ENCODE data around the gene RNPEPL1. TPM values are rescaled to one million over a fixed set of nuclear protein-coding genes. Genes with fewer than 3 reads are reported as not detected.
"Not testable (repeated sequence)": the region's sequence is repeated elsewhere in the genome, so short reads cannot be mapped to it uniquely, and the experiment has no call there.

Gene RNPEPL1
- total RNA-seq, 2 experiments from 2014 or later: 118 to 122 TPM

DNA sequence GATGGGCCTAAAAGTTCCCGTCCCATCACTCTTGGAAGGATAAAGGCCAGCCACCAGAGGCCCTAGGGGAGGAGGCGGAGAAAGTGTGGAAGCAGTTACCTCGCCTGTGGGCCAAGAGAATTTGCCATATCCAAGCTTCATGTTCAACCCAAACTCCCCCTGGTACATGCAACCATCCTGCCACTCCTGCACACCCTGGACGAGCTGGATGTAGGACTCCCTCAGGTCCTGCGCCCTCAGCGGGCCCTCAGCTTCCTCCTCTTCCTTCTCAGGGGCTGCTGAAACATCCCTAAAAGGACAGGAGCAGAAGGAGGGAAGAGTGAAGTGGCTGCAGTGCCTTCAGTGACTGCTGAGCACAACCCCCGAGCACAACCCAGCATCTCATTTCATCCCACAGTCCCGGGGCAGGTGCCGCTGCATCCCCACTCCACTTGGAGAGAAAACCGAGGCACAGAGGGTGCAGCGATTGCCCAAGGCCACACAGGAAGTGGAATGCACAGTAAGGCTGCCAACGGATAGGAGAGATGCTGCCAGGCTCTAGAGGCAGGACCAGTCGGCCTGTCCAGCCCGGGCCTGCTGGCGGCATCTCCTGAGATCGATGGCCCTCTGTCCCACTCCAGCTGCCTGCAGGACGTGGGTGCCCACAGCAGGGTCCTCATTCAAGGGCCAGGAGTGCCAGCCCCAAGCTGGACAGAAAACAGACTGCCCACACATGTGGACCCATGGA, 13.4 kb upstream of the RNPEPL1 start:
- H3K4me3 Mint-ChIP-seq: no peak overlapping the region
- H3K27ac Mint-ChIP-seq: peak overlapping the region; percentile 36
- no peaks in the 10 kb centered on the region for H3K27me3 Mint-ChIP-seq
- peaks cover 59% of the 10 kb centered on the region for H3K36me3 Mint-ChIP-seq (ENCODE audit: low read depth)
- DNase-seq: no peak
- CTCF ChIA-PET: interaction anchor here (0.9 to 5.4 kb wide), 3 partner anchors 11 to 41 kb away, joined by 3 to 29 read pairs (median 5); partner anchors contain the start of gene RNPEPL1
- H3K9me3 Mint-ChIP-seq: peaks cover 13% of the 10 kb centered on the region
- POLR2A ChIA-PET: no interaction called here
- peaks cover 33% of the 10 kb centered on the region for H3K4me1 Mint-ChIP-seq

DNA sequence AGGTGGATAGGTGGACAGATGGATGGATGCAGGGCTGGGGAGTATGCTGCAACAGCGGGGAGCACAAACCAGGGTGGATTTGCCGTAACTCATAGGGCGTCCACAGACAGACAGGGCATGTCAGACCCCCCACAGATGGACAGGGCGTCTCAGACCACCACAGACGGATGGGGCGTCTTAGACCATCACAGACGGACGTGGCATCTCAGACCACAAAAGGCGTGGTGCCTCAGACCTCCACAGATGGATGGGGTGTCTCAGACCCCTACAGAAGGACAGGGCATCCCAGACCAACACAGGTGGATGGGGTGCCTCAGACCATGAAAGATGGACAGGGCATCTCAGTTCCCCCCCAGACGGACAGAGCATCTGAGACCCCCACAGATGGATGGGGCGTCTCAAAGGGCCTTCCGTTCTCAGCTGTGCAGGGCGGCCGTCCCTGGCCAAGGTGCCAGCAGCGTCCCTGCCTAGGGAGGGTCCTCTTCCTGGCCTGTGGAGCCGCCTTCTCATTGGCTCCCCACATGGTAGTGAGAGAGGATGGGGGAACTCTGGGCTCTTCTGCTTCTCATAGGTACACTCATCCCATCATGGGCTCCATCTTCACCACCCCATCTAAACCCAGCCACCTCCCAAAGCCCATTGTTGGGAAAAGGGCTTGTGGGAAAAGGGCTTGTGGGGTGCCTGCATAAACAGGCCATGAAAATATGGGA, 12.6 kb upstream of the RNPEPL1 start:
- H3K27me3 Mint-ChIP-seq: no peaks in the 10 kb centered on the region
- no peak overlapping the region for H3K27ac Mint-ChIP-seq
- no peak overlapping the region for H3K4me3 Mint-ChIP-seq
- peaks cover 12% of the 10 kb centered on the region for H3K9me3 Mint-ChIP-seq
- POLR2A ChIA-PET: no interaction called here
- peaks cover 34% of the 10 kb centered on the region for H3K4me1 Mint-ChIP-seq
- peaks cover 55% of the 10 kb centered on the region for H3K36me3 Mint-ChIP-seq (ENCODE audit: low read depth)
- no peak for DNase-seq
- CTCF ChIA-PET: interaction anchor here (1.5 to 5.4 kb wide), 2 partner anchors 10 to 13 kb away, joined by 5 to 29 read pairs; partner anchors contain the start of gene RNPEPL1

DNA sequence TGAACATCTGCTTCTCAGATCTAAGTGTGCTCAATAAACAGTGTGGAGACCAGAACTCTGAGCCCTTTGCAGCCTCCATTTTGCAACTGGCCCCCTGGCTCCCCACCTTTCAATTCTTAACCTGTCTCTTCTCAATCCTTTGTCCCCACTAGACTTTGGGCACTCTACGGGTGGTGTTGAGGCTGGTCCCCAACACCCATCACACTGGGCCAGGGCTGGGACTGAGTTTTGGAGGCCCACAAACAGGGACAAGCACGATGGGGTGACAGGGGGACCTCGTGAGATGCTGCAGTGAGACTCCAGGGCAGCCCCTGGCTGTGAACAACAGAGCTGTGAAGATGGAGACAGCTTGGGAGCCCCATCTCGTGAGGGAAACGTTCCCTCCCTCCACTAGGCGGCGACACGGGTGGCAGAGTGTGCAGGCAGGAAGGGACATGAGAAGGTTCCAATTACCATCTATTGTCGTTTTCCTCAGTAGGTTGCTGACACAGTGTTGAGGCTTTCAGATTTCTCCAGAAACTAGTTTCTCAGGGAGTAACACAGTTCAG, 11.7 kb upstream of the RNPEPL1 start:
- DNase-seq: peak; percentile 76
- Mint-ChIP-seq H3K4me1 (peaks cover 38% of the 10 kb centered on the region), H3K9me3 (peaks cover 4% of the 10 kb centered on the region), H3K27ac (peak overlapping the region; percentile 62), H3K4me3 (no peak overlapping the region), H3K27me3 (no peaks in the 10 kb centered on the region), H3K36me3 (ENCODE audit: low read depth) (peaks cover 52% of the 10 kb centered on the region)
- CTCF ChIA-PET: interaction anchor here (1.4 to 2.3 kb wide), 3 partner anchors 10 to 29 kb away, joined by 3 to 15 read pairs (median 8); no protein-coding TSS in a partner anchor
- POLR2A ChIA-PET: interaction anchor here (0.6 kb wide), 1 partner anchor 10 kb away, joined by 3 read pairs; no protein-coding TSS in a partner anchor

DNA sequence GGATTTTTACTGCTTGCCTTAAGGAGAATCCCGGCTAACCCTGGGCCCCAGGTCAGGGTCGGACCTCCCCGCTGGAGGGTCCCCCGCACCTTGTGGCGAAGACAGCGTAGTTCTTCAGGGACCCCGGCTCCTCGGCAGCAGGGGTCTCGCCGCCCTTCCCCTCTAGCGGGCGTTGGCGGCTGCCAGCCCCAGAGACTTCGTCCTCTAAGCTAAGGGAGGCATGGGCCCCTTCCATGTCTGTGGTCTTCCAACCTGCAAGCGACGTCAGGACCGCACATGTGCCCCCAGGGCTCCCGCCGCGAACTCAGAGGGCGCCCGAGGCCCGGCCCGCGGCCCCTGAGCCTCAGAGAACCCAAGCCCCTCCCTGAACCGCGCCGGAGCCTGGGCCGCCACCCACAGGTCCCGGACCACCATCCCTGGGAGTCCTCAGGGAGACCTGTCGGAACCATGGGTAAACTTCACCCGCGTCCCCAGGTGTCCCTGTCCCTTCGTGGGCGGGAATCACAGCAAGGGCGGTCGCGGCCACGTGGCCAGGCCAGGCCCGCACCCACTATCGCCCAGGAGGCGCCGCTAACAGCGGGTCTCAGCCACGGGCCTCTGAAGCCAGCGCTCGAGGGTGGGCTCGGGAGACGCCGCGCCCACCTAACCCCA, 11.1 kb upstream of the RNPEPL1 start:
- ChIA-PET CTCF (interaction anchor here (1.4 to 2.3 kb wide), 3 partner anchors 9 to 28 kb away, joined by 3 to 15 read pairs (median 8); no protein-coding TSS in a partner anchor), POLR2A (interaction anchor here (0.6 kb wide), 1 partner anchor 9 kb away, joined by 3 read pairs; no protein-coding TSS in a partner anchor)
- H3K9me3 Mint-ChIP-seq: no peaks in the 10 kb centered on the region
- no peak for DNase-seq
- H3K36me3 Mint-ChIP-seq (ENCODE audit: low read depth): peaks cover 49% of the 10 kb centered on the region
- H3K27ac Mint-ChIP-seq: peak overlapping the region; percentile 62
- H3K27me3 Mint-ChIP-seq: no peaks in the 10 kb centered on the region
- H3K4me1 Mint-ChIP-seq: peaks cover 39% of the 10 kb centered on the region
- H3K4me3 Mint-ChIP-seq: no peak overlapping the region

DNA sequence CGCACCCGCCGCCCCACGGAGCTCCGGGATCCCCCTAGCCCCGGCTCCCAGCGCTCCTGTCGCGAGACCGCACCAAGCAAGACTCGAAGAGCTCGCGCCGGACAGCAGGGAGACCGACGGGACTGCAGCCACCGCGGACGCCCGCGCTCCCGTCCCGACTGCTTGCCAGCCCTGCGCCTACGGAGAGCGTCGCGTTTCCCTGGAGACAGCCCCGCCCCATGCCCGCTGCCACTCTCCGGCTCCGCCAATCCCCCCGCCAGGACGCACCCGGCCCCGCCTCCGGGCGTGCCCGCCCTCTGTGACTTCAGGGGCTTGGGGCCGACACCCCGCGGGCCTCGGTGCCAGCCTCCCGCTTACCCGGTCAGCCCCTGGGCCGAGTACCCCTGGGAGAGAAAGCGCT, 10.5 kb upstream of the RNPEPL1 start, which contains the start of gene ANKMY1:
TSS of gene ANKMY1 (minus strand) at position 181 of the 400 bp plus-strand sequence. CDS start 653 bp downstream, outside the sequence.
- Mint-ChIP-seq H3K4me1 (peaks cover 45% of the 10 kb centered on the region), H3K9me3 (no peaks in the 10 kb centered on the region), H3K36me3 (ENCODE audit: low read depth) (peaks cover 53% of the 10 kb centered on the region), H3K4me3 (peak within 1 kb of the TSS; percentile 79), H3K27ac (peak within 1 kb of the TSS; percentile 75), H3K27me3 (no peaks in the 10 kb centered on the region)
- POLR2A ChIA-PET: no interaction called here
- CTCF ChIA-PET: interaction anchor here (1.4 to 2.3 kb wide), 3 partner anchors 8 to 28 kb away, joined by 3 to 15 read pairs (median 8); no protein-coding TSS in a partner anchor
- peak; percentile 70 for DNase-seq

DNA sequence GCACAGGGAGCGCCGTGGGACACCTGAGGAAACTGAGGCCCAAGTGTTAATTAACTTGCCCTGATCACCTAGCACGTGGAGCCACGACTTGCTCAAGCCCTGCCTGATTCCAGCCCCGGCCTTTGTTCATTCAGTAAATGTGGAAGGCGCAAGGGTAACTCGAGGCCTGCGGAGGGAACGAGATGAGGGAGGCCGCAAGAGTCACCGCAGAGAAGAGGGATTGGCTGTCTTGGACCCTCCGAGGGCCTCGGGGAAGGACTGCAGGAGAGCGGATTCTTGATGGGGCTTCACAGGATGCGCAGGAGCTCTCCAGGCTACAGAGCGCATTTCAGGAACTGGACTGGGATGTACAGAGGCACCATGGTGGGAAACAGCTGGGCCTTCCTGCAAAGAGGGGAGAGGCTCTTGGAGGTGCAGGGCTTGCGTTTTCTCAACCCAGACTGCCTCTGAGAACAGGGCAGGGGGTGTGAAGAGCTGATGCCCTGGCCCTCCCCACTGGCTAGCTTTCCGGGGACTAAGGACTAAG, 10.0 kb upstream of the RNPEPL1 start:
- ChIA-PET CTCF (interaction anchor here (2.3 kb wide), 1 partner anchor 27 kb away, joined by 8 read pairs; no protein-coding TSS in a partner anchor), POLR2A (no interaction called here)
- Mint-ChIP-seq H3K27ac (peak overlapping the region; percentile 75), H3K27me3 (no peaks in the 10 kb centered on the region), H3K9me3 (no peaks in the 10 kb centered on the region), H3K4me1 (peaks cover 50% of the 10 kb centered on the region), H3K36me3 (ENCODE audit: low read depth) (peaks cover 53% of the 10 kb centered on the region), H3K4me3 (peak overlapping the region; percentile 79)
- no peak for DNase-seq

DNA sequence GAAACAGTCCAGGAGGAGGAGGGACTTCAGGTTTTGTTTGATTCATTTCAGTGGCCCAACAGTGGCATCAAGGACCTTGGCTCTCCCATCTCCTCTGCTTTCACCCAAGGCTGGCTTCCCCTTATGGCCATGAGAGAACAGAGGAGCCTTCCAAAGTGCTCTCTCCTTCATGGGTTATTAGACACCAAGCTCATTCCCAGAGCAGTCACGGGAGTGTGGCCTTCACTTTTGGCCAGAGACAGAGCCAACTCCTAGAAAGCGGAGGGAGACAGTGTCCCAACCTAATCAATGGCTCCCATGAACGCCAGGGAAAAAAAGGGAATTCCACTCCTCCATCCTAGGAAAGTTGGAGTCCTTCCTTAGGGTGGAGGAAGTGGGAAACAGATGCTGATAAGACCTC, 9.0 kb upstream of the RNPEPL1 start:
- H3K27me3 Mint-ChIP-seq: no peaks in the 10 kb centered on the region
- peaks cover 56% of the 10 kb centered on the region for H3K36me3 Mint-ChIP-seq (ENCODE audit: low read depth)
- no peaks in the 10 kb centered on the region for H3K9me3 Mint-ChIP-seq
- POLR2A ChIA-PET: no interaction called here
- no peak for DNase-seq
- CTCF ChIA-PET: no interaction called here
- peaks cover 60% of the 10 kb centered on the region for H3K4me1 Mint-ChIP-seq
- peak overlapping the region; percentile 79 for H3K4me3 Mint-ChIP-seq
- peak overlapping the region; percentile 69 for H3K27ac Mint-ChIP-seq

DNA sequence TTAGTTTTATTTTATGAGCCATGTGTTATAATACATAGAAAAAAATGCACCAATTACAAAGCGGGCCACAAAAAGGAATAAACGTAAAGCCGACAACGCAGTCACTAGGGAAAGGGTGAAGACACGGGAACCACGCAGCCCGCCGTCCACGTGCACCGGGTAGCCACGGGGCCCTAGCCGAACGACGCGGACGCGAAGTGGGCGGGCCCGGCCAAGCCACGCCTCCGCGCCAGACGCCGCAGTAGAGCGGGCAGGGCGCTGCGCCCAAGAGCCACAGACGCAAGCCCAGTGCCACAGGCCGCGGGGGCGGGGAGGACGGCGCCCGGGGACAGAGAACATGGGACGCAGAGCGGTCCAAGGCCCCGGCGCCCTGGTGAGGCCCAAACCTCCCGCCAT, 8.2 kb upstream of the RNPEPL1 start, which contains the start of gene DUSP28:
TSS of gene DUSP28 (plus strand) at position 274 of the 396 bp plus-strand sequence. CDS start 328 bp downstream, outside the sequence.
- H3K9me3 Mint-ChIP-seq: no peaks in the 10 kb centered on the region
- peak within 1 kb of the TSS; percentile 89 for H3K27ac Mint-ChIP-seq
- CTCF ChIA-PET: interaction anchor here (1.4 kb wide), 1 partner anchor 26 kb away, joined by 7 read pairs; the partner anchor contains the start of gene CAPN10
- H3K36me3 Mint-ChIP-seq (ENCODE audit: low read depth): peaks cover 63% of the 10 kb centered on the region
- H3K27me3 Mint-ChIP-seq: no peaks in the 10 kb centered on the region
- POLR2A ChIA-PET: interaction anchor here (0.6 kb wide), 1 partner anchor 40 kb away, joined by 3 read pairs; no protein-coding TSS in a partner anchor
- DNase-seq: peak; percentile 88
- H3K4me3 Mint-ChIP-seq: peak within 1 kb of the TSS; percentile 79
- peaks cover 68% of the 10 kb centered on the region for H3K4me1 Mint-ChIP-seq

DNA sequence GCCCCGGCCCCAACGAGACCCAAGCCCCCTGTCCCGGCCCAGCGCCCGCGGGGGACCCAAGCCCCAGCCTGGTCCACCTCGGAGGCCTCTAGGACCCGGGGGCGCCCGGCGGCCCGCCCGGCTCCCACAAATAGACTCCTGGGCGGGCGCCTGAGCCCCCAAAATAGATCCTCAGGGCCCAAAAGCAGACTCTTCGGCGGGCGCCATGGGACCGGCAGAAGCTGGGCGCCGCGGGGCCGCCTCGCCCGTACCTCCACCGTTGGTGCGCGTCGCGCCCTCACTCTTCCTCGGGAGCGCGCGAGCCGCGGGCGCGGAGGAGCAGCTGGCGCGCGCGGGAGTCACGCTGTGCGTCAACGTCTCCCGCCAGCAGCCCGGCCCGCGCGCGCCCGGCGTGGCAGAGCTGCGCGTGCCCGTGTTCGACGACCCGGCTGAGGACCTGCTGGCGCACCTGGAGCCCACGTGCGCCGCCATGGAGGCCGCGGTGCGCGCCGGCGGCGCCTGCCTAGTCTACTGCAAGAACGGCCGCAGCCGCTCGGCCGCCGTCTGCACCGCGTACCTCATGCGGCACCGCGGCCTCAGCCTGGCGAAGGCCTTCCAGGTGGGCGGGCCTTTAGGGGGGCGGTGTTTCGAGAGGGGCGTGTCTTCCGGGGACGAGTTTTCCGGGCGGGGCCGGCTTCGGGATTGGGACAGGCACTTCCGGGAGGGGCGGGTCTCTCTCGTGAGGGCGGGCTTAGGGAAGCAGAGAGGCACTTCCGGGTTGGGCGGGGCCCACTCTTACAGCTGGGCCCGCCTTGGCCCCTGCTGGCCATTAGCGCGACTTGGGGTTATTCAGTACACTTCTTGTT, 7.6 kb upstream of the RNPEPL1 start:
- peak overlapping the region; percentile 83 for H3K27ac Mint-ChIP-seq
- H3K27me3 Mint-ChIP-seq: no peaks in the 10 kb centered on the region
- H3K9me3 Mint-ChIP-seq: no peaks in the 10 kb centered on the region
- peak overlapping the region; percentile 79 for H3K4me3 Mint-ChIP-seq
- peaks cover 74% of the 10 kb centered on the region for H3K4me1 Mint-ChIP-seq
- POLR2A ChIA-PET: interaction anchor here (0.6 kb wide), 1 partner anchor 41 kb away, joined by 3 read pairs; no protein-coding TSS in a partner anchor
- H3K36me3 Mint-ChIP-seq (ENCODE audit: low read depth): peaks cover 65% of the 10 kb centered on the region
- DNase-seq: peak; percentile 100
- CTCF ChIA-PET: interaction anchor here (0.6 to 2.6 kb wide), 5 partner anchors 12 to 563 kb away, joined by 3 to 10 read pairs (median 4); partner anchors contain the start of gene CAPN10

DNA sequence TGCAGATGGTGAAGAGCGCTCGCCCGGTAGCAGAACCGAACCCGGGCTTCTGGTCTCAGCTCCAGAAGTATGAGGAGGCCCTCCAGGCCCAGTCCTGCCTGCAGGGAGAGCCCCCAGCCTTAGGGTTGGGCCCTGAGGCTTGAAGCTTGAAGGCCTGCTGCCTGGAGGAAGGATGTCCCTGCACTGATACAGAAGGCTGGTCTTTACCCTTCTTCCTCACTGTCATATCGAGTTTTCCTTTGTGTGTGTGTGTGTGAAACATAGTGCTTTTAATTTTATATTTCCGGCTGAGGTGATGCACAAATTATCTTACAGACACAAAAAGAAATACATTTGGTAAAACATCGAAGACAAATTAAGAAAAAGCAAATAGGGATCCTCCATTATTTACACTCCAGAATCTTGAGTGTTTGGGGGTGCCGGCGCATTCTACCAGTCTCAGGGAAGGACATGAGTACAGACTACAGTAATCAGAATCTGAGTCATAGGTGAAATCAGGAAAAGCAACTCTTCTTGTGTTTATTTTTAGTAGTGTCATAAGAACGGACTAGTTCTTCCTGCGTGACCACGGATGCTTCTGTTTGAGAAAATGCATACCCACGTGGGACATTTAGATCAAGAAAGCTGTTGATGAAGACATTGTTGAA, 6.8 kb upstream of the RNPEPL1 start:
- POLR2A ChIA-PET: no interaction called here
- Mint-ChIP-seq H3K27ac (peak overlapping the region; percentile 83), H3K4me1 (peaks cover 72% of the 10 kb centered on the region), H3K27me3 (no peaks in the 10 kb centered on the region), H3K4me3 (peak overlapping the region; percentile 79), H3K36me3 (ENCODE audit: low read depth) (peaks cover 62% of the 10 kb centered on the region), H3K9me3 (no peaks in the 10 kb centered on the region)
- CTCF ChIA-PET: interaction anchor here (0.6 to 2.6 kb wide), 6 partner anchors 12 to 562 kb away, joined by 3 to 10 read pairs (median 4); partner anchors contain the start of gene CAPN10
- DNase-seq: no peak

DNA sequence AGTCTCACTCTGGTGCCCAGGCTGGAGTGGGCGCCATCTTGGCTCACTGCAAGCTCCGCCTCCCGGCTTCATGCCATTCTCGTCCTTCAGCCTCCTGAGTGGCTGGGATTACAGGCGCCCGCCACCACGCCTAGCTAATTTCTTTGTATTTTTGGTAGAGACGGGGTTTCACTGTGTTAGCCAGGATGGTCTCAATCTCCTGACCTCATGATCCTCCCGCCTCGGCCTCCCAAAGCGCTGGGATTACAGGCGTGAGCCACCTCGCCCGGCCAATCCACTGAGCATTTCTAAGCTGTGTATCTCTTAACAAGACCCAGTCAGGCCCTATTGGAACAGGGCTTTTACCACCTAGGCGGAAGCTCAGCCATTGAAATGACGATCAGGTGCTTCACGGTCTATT, 5.1 kb upstream of the RNPEPL1 start:
- peaks cover 57% of the 10 kb centered on the region for H3K36me3 Mint-ChIP-seq (ENCODE audit: low read depth)
- peak overlapping the region; percentile 79 for H3K4me3 Mint-ChIP-seq
- H3K9me3 Mint-ChIP-seq, POLR2A ChIA-PET, DNase-seq, H3K27me3 Mint-ChIP-seq, H3K27ac Mint-ChIP-seq: not testable (repeated sequence)
- H3K4me1 Mint-ChIP-seq: peaks cover 67% of the 10 kb centered on the region
- CTCF ChIA-PET: interaction anchor here (0.7 kb wide), 2 partner anchors 12 to 200 kb away, joined by 3 read pairs; no protein-coding TSS in a partner anchor
